CD4-positive, alpha-beta T cell treated with Interleukin-15 for 4 hours (primary cell): Measurements from ENCODE around the gene RABGAP1L.
"Not testable (repeated sequence)": the region's sequence is repeated elsewhere in the genome, so short reads cannot be mapped to it uniquely, and the experiment has no call there.

Source experiments
- DNase-seq: peaks from one replicate; pipeline ENCODE4 v3.0.0-alpha.2; 2020; ENCODE audit warnings: low spot score

The RABGAP1L gene

DNA sequence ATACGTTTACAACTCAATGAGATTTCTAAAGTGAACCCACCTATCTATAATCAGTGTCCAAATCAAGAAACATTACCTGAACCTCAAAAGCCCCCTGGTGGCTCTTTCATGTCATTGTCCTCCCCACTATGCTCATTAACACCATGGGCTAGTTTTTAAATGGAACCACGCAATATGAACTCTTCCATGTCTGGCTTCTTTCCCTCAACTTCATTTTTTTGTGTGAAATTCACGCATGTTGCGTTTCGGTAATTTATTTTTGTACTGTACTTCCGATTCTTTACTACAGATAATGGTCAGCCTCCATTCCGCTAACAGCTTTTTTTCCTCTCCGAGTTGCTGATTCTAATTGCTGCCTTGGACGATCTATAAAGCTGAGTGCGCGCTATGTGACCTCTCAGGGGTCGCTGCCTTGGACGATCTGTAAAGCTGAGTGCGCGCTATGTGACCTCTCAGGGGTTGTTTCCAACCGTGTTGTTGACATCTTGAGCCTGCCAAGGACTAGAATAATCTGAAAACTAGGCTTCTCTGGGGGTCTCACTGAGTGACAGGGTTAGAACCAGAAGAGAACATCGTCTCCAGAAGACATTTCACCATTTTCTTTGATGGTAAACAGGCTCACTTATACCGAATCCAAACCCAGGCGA lies 839.4 kb downstream of the RABGAP1L start:
- DNase-seq = peak; percentile 78

DNA sequence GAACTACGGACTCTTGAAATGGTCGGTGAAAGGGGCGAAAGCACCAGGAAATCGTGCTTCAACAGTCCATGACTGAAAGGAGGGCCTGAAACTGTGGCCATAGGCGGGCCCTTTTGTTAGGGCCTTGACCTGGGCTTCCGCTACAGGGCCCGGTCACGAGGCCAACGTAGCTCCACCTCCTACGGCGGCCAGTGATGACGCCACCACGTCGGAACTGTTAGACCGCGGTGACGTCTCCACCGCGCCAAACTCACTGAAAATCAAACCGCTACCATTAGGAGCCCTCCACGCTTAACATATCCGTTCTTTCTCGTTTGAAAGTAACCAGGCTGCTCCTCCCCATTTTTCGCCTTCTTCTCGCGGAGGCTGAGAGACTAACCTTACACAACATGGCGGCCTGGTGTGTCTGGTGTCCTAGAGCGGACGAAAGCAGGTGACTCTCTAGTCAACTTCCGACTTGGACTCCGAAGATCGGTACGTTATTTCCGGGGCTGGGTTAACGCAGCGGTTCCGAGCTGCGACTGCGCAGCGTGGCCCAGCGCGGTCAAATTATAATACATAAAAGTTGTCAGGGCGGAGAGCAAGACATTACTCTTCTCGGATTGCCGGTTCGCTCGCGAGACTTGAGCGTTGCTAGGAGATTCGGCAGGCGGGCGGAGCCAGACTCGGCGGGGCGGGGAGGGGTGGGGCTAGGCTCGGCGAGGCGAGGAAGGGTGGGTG lies 840.1 kb downstream of the RABGAP1L start:
- peak; percentile 99 for DNase-seq

DNA sequence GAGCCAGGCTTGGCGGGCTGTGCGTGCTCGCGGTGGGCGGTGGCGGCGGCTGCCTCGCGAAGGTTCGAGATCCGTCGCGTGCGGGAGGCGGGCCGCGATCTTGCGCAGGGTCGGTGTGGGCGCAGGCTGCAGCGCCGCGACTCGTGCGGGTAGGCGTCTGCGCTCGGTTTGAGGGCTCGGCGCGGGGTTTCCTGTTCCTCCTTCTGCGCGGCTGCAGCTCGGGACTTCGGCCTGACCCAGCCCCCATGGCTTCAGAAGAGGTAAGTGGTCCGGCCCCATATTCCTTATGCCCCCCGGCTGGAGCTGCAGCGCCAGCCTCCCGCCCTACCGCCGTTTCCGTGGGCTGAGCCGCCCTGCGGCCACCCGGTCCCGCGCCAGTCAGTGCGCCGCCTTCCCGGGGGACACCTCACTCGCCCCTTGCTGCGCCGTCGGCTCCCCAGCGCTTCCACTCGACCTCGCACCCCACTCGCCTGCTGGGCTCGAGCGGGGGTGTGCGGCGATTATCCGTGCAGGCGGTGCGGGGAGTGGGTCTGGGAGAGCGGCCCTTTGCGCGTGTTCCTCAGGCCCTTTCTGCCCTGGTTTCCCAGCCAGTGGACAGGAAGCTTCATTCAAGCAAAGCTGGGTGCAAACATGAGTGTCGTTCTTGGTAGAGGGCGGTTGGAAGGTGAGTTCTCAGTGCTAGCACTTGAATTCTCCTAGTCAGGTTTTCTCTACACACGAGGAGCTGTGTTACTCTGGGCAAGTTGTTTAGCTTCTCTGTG lies 840.8 kb downstream of the RABGAP1L start, which contains the start of gene CACYBP:
Gene CACYBP, plus strand, starts transcription at position 12 of the 761 bp plus-strand sequence. Its CDS starts 234 bp downstream, at position 246.
- DNase-seq = peak; percentile 33

DNA sequence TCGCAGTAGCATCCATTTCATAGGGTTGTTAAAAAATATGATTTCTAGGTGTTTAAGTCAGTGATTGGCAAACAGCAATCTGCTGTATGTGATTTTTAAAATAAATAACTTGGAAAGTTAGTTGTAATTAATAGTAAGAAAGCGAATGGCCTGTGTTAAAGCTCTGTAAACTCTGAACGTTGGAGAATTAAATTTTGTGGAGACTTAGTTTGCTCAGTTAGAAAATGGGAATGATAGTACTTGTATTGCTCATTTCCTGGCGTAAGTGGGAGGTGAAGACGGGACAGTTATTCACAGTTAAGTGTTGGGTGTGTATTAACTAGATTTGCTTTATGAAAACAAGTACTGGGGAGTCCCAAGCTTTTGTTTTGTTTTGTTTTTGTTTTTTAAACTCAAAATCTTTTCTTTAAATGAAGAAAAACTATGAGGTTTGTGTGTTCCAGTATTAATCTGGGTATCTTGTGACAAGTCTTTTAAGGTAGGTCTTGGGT lies 841.4 kb downstream of the RABGAP1L start:
- DNase-seq = peak; percentile 17

DNA sequence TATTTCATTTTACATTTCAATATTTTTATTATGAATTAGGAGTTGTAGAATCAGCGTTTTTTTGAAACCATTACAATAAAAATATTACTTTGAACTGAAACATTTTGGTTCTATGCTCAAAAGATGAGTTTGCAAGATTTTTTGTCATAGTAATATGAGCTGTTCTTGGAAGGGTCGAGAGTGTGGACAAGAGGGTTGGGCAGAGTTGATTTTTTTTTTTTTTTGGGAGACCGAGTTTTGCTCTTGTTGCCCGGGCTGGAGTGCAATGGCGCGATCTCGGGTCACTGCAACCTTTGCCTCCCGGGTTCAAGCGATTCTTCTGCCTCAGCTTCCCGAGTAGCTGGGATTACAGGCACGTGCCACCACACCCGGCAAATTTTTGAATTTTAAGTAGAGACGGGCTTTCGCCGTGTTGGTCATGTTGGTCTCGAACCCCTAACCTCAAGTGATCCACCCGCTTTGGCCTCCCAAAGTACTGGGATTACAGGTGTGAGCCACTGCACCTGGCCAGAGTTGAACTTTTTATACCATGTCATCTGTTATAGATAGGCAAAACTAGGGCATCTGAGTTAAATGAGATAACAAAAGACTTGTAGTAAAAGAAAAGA lies 843.7 kb downstream of the RABGAP1L start:
- no peak for DNase-seq

DNA sequence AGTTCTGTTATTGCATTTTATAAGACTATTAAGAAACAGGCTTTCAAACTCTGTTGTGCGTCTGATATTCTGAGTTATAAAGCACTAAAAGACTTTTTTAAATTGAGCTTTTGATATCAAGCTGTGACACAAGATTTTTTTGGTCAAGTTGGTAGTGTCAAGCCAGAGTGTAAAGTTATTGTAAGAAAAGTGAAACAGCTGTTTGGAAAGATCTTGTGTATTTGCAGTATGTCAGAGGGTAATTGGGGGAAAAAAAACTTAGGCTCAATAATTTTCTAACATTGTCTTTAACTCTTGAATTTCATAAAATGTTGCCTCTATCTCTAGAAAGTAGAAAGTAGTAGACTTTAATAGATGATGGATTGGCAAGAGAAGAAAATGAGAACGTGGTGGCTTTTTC lies 844.2 kb downstream of the RABGAP1L start:
- DNase-seq = no peak

DNA sequence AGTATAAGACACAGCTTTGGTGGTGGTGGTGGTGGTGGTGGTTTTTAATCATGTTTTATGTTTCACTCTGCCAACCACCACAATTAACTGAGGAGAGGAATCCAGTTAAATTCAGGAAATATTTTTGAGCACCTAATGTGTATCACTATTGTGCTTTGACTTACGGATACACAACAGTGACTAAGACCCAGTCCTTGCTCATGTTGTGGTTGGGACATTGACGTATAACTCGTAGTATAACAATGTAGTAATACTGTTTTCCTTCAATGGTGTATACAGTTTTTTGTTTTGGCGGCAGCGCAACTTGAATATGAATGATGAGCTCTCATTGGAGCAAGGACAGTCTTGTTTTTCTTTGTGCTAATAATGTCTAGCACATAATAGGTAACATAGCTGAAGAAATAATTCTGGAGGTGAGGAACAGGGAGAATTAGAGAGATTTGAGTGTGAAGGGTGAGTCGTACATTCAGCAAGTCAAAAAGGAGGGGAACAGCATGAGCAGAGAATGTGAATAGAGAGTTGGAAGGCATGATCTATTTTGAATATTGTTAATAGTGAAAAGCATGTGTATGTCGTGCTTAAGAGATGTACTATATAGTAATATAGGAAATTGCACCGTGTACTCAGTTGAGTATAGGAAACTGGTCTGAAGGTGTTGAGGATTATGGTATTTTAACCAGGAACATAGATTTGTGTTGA lies 845.9 kb downstream of the RABGAP1L start:
- no peak for DNase-seq

DNA sequence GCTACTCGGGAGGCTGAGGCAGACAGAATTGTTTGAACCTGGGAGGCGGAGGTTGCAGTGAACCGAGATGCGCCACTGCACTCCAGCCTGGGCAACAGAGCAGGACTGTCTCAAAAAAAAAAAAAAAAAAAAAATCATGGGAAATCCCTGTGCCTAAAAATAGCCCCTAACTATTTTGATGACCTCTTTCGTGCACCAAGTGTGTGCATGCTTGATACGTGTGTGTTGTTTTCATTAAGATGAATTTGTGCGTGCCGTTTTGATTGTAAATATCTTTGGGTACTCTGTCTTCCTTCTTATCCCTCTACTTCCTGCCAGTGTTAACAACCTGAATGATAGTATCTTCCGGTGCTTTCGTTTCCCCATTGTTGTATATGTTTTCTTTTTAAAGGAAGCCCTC lies 850.2 kb downstream of the RABGAP1L start:
- DNase-seq = no peak

DNA sequence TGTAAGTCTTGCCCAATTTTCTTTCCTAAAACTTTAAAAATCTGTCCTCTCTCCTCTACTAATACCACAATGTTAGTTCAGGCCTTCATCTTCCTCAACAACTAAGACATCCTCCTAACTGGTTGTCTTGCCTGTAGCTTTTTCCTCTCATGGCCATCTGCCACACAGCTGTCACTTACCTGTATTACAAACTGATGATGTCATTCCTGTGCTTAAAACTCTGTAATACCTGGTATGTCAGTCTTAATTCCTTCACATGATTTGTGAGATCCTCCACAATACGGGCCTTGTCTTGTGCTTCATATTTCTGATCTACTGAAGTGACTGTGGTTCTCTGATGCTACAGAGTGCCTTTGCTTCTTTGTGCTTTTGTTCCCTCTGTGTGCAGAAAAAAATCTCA lies 854.1 kb downstream of the RABGAP1L start:
- DNase-seq = no peak

DNA sequence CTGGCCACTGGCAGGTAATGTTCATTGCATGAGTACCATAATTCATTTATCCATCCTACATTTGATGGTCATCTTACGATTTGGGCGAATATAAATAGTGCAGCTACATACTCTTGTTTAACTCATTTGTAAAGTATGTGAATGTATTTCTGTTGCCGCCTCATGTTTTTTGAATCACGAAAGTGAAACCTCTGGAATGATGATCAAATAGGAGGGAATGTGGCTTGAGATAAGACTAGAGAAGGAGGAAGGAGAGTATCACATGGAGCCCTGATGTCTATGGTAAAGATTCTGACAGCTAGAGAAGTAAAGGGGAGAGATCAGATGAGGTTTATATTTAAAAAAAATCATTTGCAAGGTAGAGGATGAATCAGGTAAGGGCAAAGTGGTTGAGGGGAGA lies 855.9 kb downstream of the RABGAP1L start:
- no peak for DNase-seq

DNA sequence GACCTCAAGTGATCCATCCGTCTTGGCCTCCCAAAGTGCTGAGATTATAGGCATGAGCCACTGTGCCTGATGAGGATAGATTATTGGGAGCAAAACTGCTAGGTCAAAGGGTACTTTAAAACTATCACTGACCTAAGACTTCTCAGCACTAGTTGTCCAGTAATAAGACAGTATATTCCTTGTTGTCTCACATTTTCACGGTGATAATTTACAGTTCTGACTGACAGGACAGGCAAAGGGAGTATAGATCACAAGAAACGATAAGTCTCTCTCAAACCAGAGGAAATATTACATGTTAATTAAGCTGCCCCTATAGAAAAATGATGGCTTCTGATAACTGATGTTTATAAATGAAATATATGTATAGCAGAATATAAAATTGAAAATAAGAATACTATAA lies 860.2 kb downstream of the RABGAP1L start:
- DNase-seq = no peak

DNA sequence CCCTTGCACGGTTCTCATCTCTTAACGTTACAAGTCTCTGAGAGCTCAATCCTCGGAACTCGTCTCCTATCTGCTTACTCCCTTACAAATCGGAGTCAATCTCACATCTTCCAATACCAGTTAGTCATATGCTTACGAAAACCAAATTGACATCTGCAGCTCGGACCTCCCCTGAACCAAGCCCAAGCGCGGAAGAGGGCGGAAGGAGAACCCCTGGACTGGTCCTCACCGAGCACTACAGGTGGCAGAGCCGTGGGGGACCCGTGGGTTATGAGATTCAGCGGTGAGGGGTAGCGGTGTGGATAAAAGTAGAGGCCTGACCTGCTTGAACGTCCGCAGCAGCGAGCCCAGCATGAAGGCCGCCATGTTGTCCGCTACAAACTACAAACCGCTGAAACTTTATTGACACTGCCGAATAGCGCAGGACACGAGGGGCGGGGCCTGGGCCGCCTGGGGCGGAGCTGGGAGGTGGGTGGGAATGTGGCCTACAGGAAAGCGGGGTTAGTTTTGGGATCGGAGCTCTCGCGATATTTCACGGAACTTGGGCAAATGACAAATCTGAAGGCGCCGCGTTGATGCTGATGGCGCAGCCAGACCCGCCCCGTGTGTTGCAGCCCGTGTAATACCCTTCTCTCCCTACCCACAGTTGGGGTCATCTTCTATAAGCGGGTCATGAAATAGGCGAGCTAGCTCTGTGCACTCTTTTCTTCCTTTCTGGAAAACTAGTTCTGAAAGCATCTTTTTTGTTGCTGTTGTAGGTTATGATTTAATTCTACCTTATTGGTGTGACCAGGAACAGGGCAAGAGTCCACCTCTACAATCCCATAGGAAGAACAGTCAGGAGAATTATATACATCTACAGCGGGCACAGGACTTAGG lies 864.0 kb downstream of the RABGAP1L start, which contains the start of gene MRPS14:
Gene MRPS14, minus strand, starts transcription at position 383 of the 879 bp plus-strand sequence. Its CDS starts 17 bp downstream, at position 366.
- peak; percentile 99 for DNase-seq

DNA sequence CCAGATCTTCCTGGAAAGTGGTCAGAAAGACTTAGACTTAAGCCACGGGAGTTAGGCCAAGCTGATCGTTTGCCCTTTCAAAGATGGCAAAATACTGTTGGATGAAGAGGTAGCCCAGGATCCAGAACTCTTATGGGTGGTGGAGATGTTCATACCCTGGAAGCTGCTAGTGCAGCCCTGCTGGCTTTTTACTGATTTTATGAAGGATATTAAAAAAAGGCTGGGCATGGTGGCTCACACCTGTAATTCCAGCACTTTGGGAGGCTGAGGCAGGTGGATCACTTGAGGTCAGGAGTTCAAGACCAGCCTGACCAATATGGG lies 864.6 kb downstream of the RABGAP1L start:
- DNase-seq = not testable (repeated sequence)

DNA sequence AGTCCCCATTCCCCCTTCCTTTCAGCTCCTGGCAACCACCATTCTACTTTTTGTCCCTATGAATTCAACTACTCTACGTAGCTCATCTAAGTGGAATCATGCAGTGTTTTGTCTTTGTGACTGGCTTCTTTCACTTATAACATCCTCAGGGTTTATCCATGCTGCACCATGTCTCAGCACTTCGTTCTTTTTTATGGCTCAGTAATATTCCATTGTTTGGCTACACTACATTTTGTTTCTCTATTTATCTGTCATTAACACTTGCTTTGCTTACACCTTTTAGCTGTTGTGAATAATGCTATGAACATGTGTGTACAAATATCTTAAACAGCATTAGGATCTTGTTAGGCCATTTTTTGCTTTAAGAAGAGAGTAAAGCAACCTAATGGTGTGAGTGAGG lies 865.5 kb downstream of the RABGAP1L start:
- DNase-seq = no peak

DNA sequence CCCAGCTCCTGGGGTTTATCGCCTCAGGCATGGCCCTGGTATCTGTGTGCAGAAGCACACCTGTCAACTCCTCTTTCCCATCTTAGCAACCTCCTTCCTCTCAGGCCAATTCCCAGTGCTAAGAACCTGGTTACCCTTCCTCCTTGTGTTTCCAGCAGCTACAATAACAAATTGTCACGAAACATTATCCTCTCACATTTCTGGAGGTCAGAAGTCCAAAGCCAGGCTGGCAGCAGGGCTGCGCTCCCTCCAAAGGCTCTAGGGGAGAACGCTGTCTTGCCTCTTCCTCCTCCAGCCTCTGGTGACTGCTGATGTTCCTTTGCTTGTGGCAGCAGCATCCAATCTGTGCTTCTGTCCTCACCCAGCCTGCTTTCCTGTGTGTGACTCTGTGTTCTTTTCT lies 874.6 kb downstream of the RABGAP1L start:
- no peak for DNase-seq

DNA sequence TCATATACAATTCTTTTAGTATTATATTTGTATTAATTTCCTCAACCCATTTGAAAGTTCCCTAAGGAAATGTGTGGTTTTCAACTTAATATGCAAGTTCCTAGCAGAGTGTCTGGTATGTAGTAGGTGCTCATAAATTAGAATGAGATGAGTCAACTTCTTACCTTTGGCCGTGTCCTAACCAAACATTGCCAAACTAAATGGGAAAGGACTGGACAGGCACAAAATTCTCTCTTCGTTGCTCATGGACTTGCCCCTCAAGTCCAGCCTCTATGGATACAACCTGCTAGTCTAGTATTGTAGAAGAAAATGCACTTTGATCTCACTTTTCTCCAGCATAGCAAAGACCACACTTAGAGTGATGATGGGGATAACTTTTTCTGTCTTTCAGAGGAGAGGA lies 875.5 kb downstream of the RABGAP1L start:
- no peak for DNase-seq

DNA sequence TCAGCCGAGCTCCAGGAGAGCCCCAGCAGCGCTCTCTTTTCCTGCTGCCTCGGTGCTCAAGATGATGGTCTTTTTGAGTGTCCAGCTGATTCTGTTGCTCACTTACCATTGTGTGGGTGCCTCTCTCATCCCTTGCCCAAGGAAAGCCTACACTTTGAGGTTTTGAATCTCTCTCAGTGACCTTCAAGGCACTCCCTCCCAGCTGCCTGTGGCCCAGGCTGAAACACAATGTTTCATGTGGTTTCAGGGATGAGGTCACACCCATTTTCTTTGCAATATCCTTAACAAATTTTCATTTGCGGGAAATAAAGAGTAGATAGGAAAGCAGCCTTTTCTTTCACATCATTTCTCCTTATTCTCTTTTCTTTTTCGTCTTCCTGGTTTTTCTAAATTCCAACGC lies 876.5 kb downstream of the RABGAP1L start:
- no peak for DNase-seq

DNA sequence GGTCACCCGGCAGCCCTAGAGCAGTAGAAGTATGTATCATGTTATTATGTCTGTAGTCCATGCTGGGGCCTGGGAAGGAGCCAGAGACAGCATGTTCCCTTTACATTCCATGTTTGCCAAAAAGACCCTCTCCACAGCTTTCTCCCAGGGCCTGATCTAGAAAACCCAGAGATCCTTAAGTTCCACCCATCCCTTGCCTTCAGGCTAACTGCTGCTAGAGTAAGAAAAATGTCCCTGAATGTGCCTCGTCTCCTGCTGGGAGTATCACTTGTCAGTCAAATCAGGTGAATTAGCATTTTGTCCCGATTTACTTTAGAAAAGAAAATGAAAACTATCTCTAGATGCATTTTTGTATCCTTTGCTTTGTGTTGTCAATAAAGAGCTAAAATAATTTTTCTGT lies 877.2 kb downstream of the RABGAP1L start:
- DNase-seq = no peak

DNA sequence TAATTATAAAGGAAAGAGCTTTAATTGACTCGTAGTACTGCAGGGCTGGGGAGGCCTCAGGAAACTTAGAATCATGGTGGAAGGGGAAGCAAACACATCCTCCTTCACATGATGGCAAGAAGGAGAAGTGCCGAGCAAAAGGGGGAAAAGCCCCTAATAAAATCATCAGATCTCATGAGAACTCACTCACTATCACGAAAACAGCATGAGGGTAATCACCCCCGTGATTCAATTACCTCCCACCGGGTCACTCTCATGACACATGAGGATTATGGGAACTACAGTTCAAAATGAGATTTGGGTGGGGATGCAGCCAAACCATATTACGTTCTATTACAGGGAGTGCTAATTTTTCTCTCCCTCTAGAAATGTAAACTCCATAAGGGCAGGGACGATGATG lies 878.1 kb downstream of the RABGAP1L start:
- DNase-seq = no peak

DNA sequence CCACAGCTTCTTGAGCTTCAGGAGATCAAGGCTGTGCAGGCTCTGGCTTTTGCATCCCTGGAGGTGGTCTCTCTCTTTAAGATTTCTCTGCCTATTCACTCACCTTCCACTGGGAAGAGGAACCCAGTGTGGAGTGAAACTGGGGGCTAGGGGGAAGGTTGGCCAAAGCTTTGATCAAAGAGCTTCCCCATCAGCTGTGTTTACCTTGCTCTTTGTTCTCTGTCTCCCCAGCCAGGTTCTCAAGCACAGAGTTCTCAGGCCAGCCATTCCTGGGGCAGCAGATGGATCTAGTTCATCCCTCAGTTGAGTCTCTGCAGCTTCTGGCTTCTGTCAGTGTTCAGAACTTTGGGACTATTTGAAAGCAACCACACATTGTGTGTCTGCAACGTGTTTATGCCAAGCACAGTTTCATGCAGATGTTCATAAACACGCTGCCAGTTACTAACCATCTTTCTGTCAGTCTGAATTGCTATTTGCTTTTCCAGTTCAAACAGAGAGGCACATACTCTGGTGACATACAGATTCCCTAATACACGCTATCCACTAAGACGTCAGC lies 881.1 kb downstream of the RABGAP1L start:
- DNase-seq = no peak
